ENCODE data around the gene CHCHD6. TPM values are rescaled to one million over a fixed set of nuclear protein-coding genes. Genes with fewer than 3 reads are reported as not detected.

CHCHD6 gene
- total and polyA plus RNA-seq, 2 of the 4 experiments (the other 2 are of a cell fraction): 18.8 to 28.9 TPM

DNA sequence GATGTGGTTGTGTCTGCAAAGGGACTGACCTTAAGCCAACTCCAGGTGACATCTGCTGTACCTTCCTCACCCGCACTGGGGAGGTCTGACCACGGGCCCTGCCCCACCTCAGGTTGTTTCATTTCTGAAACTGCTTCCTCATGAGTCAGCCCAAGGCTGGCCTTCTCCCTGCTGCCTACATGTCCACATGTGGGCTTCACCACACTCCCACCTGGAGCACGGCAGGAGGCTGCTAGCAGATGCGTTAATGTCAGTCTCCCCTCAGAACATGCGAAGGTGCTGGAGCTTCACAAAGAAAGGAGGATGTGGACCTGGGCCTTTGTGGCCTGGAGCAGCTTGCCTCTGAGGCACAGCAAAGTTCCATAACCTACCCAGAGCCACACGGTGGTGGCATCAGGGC lies 209.5 kb downstream of the CHCHD6 start:
- in situ Hi-C loops (cut with MboI; ENCODE audit: low sequenced_read_pairs) (no loop called here), intact Hi-C loops (cut with micrococcal nuclease) (no loop called here)
- H3K4me2 ChIP-seq (ENCODE audit: low read depth, low read length): no peak overlapping the region

More for the DNA sequence above, 209.5 kb downstream of the CHCHD6 start:
- Histone ChIP-seq H3K79me1 (ENCODE audit: low read depth in 1 of 2, low read length in 2 of 2) (peaks cover 0 to 11% of the 10 kb centered on the region in 2 experiments; a peak in 2 of 4 replicates), H2AK9ac (replicated peaks; ENCODE audit: low read depth, low read length, poor library complexity) (no peak overlapping the region), H2BK120ac (ENCODE audit: low read depth, low read length) (no peak overlapping the region), H4K91ac (ENCODE audit: insufficient read depth, low read depth, low read length) (no peak overlapping the region), H2AFZ (replicated peaks; ENCODE audit: low read length, poor library complexity) (no peak overlapping the region), H3K56ac (ENCODE audit: extremely low read depth, insufficient read depth, low read length) (no peak overlapping the region), H3K18ac (ENCODE audit: low read depth, low read length) (no peak overlapping the region), H3K4me1 (ENCODE audit: control insufficient read depth, insufficient read depth, low read length) (peaks cover 6% of the 10 kb centered on the region; the same call in 1 of the 2 replicates), H3K27ac (ENCODE audit: insufficient read depth, low read length) (no peak overlapping the region), H3K4me3 (ENCODE audit: insufficient read depth, low read depth, low read length) (no peak overlapping the region), H3K9me3 (ENCODE audit: control insufficient read depth, insufficient read depth, low read length) (no peaks in the 10 kb centered on the region), H3K4ac (ENCODE audit: low read depth, low read length) (0 out of 2 replicates have a peak overlapping the region, but pooled peaks have one; percentile 43), H3K9ac (ENCODE audit: low read depth, low read length) (no peak overlapping the region), H3K23ac (ENCODE audit: low read depth, low read length) (no peak overlapping the region), H3K27me3 (ENCODE audit: control insufficient read depth, insufficient read depth, low read length) (no peaks in the 10 kb centered on the region), H4K5ac (ENCODE audit: low read depth, low read length) (no peak overlapping the region), H4K20me1 (ENCODE audit: insufficient read depth, low read length) (no peaks in the 10 kb centered on the region), H2AK5ac (ENCODE audit: low read depth, low read length) (no peak overlapping the region), H3K14ac (replicated peaks; ENCODE audit: low read depth, low read length) (no peak overlapping the region), H2BK20ac (ENCODE audit: low read depth, low read length) (0 out of 2 replicates have a peak overlapping the region, but pooled peaks have one; percentile 61), H2BK5ac (ENCODE audit: low read depth, low read length, poor library complexity, severe bottlenecking) (no peak overlapping the region), H3K9me1 (ENCODE audit: insufficient read depth, low read length) (peaks cover 21% of the 10 kb centered on the region), H3K36me3 (ENCODE audit: control insufficient read depth, insufficient read depth, low read length) (no peaks in the 10 kb centered on the region), H4K8ac (ENCODE audit: low read depth in 2 of 2, low read length in 2 of 2) (no peak overlapping the region), H2BK15ac (ENCODE audit: low read depth, low read length) (no peak overlapping the region; the same call in 2 of the 3 replicates)
- POLR2A ChIA-PET (ENCODE audit: unreplicated experiment): no interaction called here
- WGBS, 2 experiments (ENCODE audit: extremely low coverage in 2 of 2, insufficient read length in 1 of 2): no CpG with 5 or more reads among the region's 6 CpGs
- no peak for ATAC-seq (ENCODE audit: low read depth)
- CTCF ChIA-PET: interaction anchor here (1.0 kb wide), 1 partner anchor 14 kb away, joined by 6 read pairs; no protein-coding TSS in a partner anchor
- BruUV-seq (replicated peaks): no TSS peak
- TF ChIP-seq CHD1 (IDR thresholded peaks at IDR 0.05; ENCODE audit: low read depth, low read length) (no peak), MAFK (IDR thresholded peaks at IDR 0.05; ENCODE audit: low read depth, low read length) (no peak), MXI1 (IDR thresholded peaks at IDR 0.05; ENCODE audit: borderline replicate concordance, low read depth, low read length) (no peak), FOS (IDR thresholded peaks at IDR 0.05; ENCODE audit: low read depth, low read length) (no peak)
- TF ChIP-seq, protein P1, sequence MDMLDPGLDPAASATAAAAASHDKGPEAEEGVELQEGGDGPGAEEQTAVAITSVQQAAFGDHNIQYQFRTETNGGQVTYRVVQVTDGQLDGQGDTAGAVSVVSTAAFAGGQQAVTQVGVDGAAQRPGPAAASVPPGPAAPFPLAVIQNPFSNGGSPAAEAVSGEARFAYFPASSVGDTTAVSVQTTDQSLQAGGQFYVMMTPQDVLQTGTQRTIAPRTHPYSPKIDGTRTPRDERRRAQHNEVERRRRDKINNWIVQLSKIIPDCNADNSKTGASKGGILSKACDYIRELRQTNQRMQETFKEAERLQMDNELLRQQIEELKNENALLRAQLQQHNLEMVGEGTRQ (IDR thresholded peaks at IDR 0.05; ENCODE audit: low read depth, low read length): no peak
- TF ChIP-seq, protein P2, sequence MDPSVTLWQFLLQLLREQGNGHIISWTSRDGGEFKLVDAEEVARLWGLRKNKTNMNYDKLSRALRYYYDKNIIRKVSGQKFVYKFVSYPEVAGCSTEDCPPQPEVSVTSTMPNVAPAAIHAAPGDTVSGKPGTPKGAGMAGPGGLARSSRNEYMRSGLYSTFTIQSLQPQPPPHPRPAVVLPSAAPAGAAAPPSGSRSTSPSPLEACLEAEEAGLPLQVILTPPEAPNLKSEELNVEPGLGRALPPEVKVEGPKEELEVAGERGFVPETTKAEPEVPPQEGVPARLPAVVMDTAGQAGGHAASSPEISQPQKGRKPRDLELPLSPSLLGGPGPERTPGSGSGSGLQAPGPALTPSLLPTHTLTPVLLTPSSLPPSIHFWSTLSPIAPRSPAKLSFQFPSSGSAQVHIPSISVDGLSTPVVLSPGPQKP (IDR thresholded peaks at IDR 0.05; ENCODE audit: borderline replicate concordance, low read depth, low read length): no peak
- DNase-seq: no peak
- dilution Hi-C loops (cut with HindIII; ENCODE audit: low sequenced_read_pairs, unreplicated experiment): no loop called here

Data from IMR-90 (cell line).